Central memory CD4-positive, alpha-beta T cell (primary cell): ENCODE data around the gene MSI2.

ENCODE experiments used
- DNase-seq: peaks from one replicate; pipeline ENCODE4 v3.0.0; 2022

The MSI2 gene

DNA sequence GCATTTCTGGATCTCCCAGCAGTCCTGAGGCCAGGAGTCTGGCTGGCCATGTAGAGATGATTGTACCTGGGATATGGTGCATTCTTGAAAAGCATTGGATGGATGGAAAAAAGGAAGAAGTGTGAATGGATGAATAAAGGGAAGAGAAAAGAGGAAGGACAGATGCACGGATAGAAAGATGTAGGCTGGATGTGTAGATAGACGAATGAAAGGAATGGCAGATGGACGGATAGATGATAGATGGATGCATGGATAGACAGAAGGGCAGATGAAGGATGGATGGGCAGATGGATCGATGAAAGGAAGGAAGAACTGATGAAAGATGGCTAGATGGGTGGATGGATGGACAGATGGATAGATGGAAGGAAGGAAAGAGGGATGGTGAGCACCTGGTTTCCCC is 210.9 kb downstream of the MSI2 start:
- DNase-seq = no peak

DNA sequence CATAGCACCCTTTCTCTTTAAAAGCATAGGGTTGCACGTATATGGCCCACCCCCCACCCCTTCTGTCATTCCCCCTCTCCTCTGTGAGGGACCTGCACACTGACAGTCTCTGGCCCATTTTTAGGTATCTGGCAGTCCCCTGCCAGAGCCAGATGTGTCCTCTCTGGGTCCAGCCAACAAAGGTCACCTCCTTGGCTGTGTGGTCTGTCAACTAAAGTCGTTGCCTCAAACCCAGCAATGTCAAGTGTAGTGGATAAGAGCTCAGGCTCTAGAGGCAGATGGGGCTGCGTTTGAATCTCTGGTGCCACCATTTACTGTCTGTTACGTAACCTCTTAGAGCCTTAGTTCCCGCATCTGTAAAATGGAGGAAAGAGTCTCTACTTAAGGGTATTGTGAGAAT is 211.5 kb downstream of the MSI2 start:
- no peak for DNase-seq

DNA sequence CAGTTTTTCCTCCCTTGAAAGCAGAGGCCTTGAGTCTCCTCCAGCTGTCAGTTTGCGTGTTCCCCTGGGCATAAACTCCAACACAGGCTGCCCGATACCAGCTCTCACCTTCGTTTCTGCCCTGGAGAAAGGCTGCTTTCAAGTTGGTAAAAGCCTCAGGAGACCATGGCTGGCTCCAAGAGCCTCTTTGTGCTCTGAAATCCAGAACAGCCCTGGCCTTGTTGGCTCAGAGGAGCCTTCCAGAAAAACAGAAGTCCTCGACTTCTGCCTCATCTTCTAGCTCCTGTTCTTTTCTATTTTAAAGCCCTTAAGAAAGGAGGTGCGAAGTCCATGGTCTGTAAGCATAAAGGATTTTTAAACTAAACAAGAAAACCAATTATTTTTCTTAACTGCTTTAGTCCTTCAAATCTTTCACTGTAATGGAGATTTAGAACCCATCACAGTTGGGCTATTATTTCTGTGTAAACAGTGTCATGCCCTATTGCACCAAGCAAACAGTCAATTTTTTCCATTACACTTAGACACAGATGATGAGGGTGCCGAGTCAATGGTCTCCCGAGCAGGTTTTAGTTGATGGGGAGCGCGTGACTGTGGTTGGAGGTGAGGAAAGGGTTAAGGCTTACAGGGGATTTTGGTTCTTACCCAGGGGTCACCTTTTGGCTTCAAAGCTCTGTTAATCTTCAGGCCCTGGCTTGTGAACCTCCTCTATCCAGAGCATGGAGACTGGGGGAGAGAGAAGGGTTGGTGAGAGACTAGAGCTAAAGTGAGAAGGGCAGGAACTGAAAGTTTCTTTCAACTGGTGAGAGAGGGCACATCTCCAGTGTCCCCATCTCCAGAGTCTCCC is 212.8 kb downstream of the MSI2 start:
- no peak for DNase-seq

DNA sequence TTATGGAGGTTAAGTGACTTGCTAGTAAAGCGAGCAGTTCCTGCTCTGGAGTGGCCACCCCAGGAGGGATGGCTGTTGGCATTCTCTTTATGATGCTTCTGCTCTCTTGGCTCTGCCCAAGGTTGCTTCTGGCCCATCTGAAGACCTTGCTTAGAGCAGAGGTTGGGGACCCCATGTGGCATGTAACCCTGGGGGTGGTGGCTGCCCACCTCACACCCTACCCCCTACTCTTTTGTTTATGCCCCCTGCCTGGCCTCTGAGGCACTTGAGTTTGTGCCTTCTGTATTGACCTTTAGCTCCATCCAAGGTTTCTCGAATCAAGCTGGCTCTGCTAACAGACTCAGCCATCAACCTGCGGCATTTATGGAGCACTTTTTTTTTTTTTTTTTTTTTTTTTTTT is 214.6 kb downstream of the MSI2 start:
- DNase-seq = no peak

DNA sequence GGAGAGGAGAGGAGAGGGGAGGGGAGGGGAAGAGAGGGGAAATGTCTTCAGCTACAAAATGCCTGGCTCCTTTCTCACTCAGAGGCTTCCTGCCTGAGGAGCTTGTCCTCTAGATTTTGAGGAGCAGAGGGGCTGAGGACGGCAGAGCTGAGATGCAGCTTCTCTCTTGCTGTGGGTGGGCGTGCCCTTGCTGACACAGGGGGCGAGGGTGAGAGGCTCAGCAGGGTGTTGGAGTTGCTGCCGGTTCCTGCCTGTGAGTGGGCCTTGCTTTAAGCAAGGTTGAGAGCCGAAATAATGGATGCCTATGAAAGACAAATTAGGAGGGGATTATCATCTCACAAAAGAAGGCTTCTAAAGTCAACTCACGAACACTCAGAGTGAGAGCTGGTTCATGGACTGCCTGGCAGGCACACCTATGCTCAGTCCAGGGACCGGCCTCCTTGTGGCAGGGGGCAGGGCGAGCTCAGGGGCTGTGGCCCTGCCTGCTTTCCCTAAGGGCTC is 215.6 kb downstream of the MSI2 start:
- no peak for DNase-seq

DNA sequence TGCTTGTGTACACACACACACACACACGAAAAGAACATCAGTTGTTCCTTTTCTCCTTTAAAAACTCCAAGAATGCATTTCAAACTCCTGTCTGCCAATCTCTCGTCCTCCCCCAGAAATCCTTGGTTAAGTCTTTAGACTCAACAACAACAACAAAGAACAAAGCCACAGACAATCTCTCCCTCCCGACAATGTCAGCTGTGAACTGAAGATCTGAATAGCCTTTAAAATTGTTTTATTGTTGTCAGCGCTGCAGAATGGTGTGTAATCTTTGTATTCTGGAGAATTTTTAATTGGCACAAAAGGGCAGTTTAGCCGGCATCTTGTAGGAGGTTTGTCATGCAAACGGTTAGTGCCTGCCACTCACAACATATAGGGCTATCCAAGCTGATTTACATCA is 219.5 kb downstream of the MSI2 start:
- DNase-seq = no peak

DNA sequence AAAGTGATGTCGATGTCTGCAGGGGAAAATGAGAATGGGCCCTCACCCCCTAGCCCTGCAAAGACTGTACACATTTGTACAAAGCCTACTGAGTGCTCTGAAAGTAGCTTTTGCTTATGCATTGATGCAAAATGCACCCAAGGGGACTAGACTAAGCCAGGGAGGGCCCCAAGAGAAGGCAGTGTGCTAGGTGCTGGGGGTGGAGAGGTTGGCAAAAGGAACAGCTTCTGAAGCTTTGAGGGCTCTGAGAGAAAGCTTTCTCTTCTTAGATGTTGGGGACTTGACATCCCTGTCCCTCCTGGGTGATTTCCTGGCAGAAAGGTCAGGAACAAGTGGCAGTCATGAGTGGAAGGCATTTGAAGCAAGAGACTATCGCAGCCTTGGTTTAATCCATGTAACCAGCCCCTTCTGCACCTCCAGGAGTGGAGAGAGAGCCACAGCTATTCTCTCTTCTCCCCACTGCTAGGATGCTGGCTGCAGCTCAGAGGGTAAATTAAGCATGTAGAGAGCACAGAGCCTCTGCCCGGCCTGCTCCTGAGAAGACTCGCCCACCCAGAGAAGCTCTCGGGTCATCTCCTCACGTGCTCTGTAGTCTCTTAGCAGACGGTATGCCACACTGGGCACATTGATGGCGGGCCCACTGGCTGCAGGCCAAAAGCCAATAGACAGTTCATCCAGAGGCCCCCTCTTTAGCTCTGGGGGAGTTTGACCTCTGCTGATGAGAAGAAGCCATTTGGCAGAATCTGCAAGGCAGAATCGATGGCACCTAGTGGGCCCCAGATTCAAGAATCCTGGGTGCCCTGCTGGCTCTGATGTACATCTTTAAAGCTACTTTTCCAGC is 221.4 kb downstream of the MSI2 start:
- no peak for DNase-seq

DNA sequence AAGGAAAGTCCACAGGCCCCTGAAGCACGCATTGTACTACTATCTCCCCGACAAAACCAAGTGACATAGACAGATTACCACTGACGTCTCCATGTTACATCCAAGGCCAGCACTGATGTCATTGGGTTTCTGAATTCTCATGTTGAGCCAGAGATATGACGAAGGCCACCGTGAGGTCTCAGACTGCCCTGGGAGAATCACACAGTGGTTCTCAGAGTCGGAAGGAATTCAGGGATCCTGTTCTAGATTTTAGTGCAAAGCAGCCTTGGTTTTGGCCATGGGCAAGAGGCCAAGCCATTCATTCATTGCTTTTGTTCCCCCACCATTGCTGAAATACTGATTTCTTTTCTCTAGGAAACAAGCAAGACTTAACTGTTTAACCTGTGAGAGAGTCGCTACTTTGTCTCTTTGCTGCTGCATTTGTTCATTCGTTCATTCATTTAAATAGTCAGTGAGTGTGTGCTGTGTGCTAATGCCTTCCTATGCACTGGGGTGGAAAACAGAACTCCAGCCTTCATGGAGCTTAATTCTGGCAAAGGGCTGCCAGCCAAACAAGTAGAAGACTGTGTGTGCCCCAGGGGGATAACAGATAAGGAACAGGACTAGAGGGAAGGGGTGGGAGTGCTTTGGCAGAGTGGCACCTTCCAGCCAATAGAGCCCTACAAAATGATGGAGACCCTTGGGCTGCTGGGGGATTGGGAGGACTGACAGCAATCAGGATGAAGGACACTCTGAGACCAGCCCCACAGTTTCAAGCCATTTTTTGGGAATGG is 222.3 kb downstream of the MSI2 start:
- no peak for DNase-seq

DNA sequence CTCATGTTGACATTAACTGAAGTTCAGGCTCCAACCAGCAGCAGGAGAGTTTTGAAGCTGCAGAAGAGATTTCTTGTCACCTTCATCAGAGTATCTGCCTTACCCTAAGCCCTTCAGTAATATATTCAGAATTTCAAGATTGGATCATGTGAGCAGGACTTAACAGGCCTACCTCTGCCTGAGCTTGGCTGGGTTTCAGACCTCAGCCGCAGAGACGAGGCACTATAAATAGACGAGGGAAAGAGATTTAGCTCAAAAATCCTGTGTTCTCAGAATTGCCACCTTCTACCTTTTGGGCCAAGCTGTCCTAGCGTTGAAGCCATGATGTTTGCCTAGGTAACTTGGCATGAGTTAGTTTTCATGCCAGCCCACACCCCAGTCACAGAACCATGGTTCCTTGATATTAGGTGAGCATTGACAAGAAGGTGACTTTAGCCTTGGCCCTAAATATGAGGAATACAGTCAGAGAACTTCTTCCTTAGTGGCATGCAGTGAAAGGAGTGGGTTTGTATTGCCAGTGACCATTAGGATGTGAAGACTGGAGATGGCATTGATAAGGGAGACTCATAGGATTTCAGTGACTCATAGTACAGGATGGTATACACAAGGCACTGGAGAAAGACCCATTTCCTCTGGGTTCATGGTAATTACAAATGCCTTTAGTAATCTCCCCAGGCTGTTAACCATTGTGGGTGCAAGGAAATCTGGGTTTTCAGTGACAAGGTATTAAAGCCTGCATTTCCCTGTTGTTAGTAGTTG is 224.3 kb downstream of the MSI2 start:
- no peak for DNase-seq

DNA sequence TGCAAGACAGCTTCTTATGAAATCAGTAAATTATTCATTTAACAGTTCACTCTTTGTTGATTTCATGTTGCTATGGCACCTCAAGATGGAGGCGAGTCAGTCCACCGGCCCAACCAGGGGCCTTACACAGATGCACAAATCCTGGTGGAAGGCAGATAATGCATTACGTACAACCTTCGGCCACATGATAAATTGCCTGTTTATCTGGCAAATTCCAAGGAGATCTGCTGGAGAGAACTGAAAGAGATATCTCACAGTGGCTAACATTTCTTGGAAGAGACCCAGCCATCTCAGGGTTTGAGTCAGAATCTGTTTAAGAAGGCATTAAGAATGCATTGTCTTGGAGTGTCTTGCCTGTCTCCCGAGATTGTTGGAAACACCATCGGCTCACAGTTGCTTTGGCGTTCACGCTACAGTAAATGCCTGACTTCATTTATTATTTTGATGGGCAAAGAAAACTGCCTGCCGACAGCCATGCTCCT is 225.6 kb downstream of the MSI2 start:
- DNase-seq = no peak

DNA sequence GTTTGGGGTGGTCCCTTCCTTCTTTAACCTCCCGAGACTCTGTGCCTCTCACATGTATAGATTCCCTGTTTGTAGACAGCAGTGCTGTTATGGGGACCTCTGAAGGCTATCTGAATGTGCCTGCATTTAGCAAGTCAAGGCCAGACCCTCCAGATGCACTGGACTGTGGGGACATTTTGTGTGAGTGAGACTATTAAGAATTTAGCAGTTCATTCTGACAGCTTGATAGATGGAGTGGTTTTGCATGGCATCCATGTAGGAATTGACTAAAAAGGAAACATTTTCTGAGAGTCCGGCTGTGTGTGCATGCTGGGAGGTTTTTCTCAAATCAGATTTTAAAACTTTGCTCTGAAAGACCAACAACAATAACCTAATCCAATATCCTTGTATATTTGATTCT is 226.3 kb downstream of the MSI2 start:
- no peak for DNase-seq

DNA sequence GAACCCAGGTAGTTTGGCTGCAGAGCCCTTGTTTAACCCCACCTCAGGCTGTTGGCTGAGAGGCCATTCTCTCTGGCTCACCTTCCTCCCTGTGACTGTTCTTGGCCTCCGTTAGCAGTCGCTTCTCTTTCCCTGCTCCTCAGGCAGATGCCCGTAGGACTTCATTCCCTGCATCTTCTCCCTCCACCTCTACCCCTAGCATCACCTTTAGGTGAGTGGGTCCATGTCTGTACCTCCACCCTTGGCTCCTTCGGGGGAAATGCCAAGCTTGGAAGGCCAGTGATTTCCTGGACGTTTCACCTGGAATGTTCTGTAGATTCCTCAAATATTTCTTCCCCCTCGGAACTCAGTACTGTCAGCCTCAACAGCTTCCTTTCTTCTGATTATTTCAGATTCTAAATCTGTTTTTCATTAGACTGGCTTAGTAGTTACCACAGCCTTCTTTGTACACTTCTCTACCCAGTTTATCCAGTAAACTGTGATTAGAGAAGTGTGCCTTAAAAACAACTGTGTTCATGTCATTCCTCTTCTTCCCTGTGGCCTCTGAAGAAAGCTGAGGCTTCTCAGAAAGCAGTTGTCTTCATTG is 227.9 kb downstream of the MSI2 start:
- no peak for DNase-seq

DNA sequence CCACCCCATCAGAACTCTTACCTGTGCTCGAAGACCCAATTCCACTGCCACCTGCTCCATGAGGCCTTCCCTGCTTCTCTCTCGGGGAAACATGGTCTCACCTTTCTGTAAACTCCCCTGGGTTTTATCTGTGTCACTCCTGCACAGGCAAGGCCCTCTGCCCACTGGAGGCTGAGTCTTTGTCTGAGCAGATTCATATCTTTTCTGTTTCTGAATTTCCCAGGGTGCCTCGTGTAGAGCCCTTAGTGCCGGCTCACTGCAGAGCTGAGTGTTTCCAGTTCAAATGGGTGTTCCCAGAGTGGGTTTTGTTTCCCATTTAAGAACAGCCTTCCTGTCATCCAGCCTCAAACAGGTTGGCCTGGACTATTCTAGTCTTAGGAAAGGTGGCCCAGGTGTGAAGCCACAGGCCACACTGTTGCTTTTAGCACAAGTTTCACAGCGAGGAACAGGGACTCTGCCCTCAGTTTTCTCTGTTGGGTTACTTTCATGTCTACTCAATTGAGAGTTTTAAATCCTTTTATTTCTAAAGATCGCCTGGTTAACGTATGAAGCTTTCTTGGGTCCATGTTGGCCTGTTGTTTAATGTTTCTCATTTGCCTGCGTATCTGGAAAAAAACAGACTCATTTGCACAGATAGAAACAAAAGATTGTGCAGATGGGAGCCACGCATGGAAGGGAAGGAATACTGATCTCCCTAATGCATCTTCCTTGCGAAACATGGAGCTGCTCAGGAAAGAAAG is 228.7 kb downstream of the MSI2 start:
- DNase-seq = no peak

DNA sequence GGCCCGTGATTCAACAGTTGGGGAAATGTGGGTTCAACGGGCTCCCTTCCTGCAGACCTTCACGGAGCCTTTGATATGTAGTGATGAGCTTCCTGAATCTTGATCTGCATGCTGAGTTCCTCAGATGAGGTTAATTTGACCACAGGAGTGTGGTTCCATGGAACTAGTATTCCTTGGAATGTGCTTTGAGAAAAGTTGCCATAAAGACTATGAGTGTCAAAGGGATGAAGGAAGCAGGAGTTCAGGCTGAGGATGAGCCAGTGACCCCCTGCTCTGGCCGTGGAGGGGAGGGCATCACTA is 229.2 kb downstream of the MSI2 start:
- no peak for DNase-seq

DNA sequence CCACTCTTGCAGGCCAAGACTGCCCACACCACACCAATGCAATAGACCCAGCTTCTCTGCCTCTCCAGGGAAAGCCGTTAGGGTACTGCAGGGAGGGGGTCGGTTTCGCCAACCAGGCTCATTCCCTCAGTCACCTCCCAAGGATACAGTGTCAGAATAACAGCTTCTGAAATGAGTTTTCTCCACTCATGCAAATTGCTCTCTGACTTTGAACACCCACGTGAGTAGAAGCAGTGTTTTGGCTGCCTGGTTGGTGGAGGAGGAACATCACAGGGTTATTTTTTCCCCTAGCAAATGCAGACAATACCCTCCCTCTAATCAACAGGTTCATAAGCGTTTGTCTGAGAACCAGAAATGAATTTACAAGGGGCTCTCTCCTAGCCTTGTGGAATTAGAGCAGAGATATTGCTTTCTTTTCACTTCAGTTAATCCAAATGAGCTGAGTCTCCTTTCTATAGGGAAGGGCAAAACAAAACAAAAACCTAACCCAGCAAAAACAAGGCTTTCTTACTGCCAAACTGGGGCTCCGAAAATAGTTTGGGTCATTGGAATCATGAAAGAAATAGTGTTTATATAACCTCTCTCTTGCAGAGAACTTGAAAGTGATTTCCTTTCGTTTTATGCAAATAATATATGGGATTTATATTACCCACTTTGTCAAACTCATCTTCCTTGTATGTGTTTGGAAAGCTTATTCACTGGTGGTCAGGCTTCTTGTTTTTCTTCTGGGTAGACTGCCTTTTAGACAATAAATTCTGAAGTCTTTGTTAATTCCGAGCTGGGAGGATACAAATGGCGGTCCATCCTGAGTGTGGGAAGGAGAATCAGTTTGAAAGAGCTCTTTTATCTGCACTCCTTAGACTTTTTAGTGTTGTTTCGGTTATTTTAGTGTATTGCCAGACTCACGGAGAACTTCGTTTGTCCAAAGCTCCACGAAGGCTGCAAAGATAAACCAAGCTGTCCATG is 229.9 kb downstream of the MSI2 start:
- DNase-seq = no peak

DNA sequence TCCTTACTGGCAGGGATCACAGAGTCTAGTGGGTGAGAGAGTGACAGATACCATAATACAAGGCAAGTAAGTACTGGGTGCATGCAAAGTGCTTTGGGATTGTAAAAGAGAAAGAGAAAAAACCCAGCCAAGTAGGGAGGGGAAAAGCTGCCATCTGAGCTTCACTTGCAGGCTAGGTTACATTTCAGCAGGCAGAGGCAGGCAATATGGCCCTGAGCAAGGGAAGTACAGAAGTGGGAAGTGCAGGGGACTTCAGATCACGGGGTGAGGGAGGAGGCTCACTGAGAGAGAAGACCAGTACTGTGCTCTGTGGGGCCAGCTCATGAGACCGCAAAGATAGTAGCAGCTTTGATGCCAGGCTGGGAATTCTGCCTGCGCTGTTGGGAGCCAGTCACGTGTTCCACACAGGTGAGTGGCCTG is 230.6 kb downstream of the MSI2 start:
- DNase-seq = no peak

DNA sequence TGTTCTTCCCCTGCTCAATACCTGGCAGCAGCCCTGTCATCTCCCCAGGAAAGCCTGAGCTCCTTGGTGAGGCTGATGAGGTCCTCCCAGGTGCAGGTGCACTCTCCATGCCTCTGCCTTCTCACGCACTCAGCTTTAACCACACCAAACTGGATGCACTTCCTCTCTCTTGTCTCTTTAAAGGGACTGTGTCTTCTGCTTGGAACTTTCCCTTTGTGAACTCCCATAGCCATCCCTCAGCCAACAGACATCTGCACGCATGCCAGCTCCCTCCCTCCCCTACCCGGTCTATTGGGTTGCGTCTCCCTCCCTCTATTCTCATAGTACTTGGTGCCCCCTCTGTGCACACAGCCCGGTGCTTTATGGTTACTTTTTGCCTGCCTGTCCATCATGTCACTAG is 231.2 kb downstream of the MSI2 start:
- no peak for DNase-seq

DNA sequence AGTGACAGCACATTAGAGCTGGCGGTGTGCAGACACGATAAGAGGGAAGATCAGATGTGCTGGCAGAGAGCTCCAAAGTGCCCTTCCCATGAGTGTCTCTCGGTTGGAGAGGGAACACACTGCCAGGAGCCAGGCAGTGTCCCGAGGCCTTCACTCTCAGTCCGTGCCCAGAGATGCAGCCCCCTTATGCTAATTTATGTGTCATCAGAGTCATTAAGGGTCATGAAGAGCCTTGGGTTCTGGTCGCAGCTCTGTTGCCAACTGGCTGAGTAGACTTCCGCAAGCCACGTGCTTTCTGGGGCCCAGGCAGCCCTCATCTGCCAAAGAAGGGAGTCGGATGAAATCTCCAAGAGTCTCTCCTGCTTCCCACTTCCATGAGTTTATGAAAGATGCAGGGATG is 232.5 kb downstream of the MSI2 start:
- DNase-seq = no peak

DNA sequence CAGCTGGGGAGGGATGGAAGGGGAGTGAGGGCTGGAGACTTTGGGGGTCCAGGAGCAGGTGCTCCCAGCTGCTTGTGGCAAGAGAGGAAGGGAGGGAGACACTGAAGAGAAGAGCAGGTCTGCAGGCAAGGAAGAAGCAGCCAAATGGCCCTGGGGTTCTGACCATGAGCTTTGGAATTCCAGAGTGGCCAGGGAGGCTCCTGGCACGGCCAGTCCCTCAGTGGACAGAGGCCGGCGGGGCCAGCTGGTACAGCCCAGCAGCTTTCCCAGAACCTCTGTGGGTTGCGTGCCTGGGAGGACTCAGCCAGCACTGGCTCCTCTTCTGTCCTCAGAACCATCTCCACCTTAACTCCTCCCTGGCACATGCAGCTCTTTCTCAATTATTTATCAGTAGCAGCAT is 233.0 kb downstream of the MSI2 start:
- DNase-seq = no peak
